Measurements from ENCODE around the gene FFAR1. TPM values are rescaled to one million over a fixed set of nuclear protein-coding genes. Genes with fewer than 3 reads are reported as not detected.

FFAR1 gene
- total and polyA plus RNA-seq, 2 donors (not counting 1 experiment from before 2014, with no cell fraction given) = 3.0 to 17.9 TPM

DNA sequence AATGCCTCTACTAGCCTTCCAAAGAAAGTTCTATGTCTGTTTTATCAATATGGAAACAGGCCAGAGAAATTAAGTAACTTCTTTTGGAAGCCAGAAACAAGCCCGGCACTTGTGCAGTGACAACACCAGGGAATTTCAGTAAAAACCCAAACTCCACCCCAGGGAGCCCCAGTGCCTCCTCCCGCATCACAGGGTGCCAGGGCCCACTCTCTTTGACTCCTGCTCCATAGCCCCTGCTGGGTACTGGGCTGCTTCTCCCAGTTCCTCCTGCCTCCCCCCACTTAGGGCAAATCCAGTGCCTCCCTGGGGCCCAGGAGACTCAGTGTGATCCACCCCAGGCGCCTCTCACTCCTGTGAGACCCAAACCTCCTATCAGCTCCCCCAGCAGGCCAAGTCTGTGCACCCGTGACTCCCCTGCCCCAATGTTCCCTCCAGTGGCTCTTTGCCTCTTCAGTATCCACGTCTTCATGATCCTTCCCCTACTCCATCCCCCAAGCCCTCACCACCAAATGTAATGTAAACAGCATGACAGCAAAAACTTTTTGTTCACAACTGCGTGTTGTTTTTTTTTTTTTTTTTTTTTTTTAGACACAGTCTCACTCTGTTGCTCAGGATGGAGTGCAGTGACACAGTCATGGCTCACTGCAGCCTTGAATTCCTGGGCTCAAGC, 8.2 kb downstream of the FFAR1 start:
- no peak overlapping the region for H3K4me3 Mint-ChIP-seq
- ATAC-seq (ENCODE audit: low read depth) (no peak), DNase-seq (no peak)
- peaks cover 17% of the 10 kb centered on the region for H3K27me3 Mint-ChIP-seq
- no peak overlapping the region for H3K9ac ChIP-seq (ENCODE audit: low read length)
- intact Hi-C loops (cut with micrococcal nuclease) = no loop called here
- POLR2A ChIA-PET = no interaction called here
- H3K27ac Mint-ChIP-seq = no peak overlapping the region
- no peaks in the 10 kb centered on the region for H4K20me1 ChIP-seq (ENCODE audit: control insufficient read depth, insufficient read depth, low read length, poor library complexity, severe bottlenecking)
- TF ChIP-seq, protein P1, sequence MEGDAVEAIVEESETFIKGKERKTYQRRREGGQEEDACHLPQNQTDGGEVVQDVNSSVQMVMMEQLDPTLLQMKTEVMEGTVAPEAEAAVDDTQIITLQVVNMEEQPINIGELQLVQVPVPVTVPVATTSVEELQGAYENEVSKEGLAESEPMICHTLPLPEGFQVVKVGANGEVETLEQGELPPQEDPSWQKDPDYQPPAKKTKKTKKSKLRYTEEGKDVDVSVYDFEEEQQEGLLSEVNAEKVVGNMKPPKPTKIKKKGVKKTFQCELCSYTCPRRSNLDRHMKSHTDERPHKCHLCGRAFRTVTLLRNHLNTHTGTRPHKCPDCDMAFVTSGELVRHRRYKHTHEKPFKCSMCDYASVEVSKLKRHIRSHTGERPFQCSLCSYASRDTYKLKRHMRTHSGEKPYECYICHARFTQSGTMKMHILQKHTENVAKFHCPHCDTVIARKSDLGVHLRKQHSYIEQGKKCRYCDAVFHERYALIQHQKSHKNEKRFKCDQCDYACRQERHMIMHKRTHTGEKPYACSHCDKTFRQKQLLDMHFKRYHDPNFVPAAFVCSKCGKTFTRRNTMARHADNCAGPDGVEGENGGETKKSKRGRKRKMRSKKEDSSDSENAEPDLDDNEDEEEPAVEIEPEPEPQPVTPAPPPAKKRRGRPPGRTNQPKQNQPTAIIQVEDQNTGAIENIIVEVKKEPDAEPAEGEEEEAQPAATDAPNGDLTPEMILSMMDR (IDR thresholded peaks at IDR 0.05) = no peak
- no peak for TF ChIP-seq EZH2 (IDR thresholded peaks at IDR 0.05; ENCODE audit: borderline replicate concordance, insufficient read depth, low read depth, low read length, poor library complexity, severe bottlenecking)
- no peak overlapping the region for H2AFZ ChIP-seq (ENCODE audit: insufficient read depth, low read depth, low read length, poor library complexity, severe bottlenecking)
- H3K4me1 Mint-ChIP-seq = peaks cover 10% of the 10 kb centered on the region
- no peak overlapping the region for H3K27ac ChIP-seq (ENCODE audit: low read length in 2 of 2)
- WGBS (ENCODE audit: insufficient coverage) = 73% methylated on average over 6 of the region's 6 CpGs
- CTCF ChIA-PET = interaction anchor here (0.6 to 13.5 kb wide), 6 partner anchors 8 to 289 kb away, joined by 3 to 234 read pairs (median 9); partner anchors contain the start of gene FFAR1
- no peaks in the 10 kb centered on the region for H3K9me3 ChIP-seq (ENCODE audit: control extremely low read depth in 1 of 3, control insufficient read depth in 2 of 3, insufficient read depth in 1 of 3, low read length in 2 of 3)
- H3K36me3 ChIP-seq (replicated peaks in 1 of 2; ENCODE audit: control extremely low read depth in 1 of 2, control insufficient read depth in 1 of 2, extremely low read depth in 1 of 2, insufficient read depth in 2 of 2, low read length in 1 of 2) = no peaks in the 10 kb centered on the region
- no peaks in the 10 kb centered on the region for H3K9me3 Mint-ChIP-seq (ENCODE audit: insufficient read depth)
- no peak overlapping the region for H3K4me2 ChIP-seq (replicated peaks; ENCODE audit: low read depth, low read length, poor library complexity, severe bottlenecking)
- peaks cover 0 to 5% (median 0%) of the 10 kb centered on the region in 4 experiments for H3K27me3 ChIP-seq (replicated peaks in 1 of 4; ENCODE audit: control extremely low read depth in 1 of 4, control insufficient read depth in 3 of 4, insufficient read depth in 4 of 4, low read length in 3 of 4)
- peaks cover 7 to 11% of the 10 kb centered on the region in 2 donors for H3K4me1 ChIP-seq (ENCODE audit: control insufficient read depth in 2 of 2, insufficient read depth in 2 of 2, low read length in 2 of 2)
- H3K79me2 ChIP-seq (ENCODE audit: control insufficient read depth, insufficient read depth, low read length) = no peaks in the 10 kb centered on the region
- no peak overlapping the region for H3K4me3 ChIP-seq (ENCODE audit: control extremely low read depth in 1 of 5, extremely low read depth in 1 of 5, insufficient read depth in 1 of 5, low read depth in 2 of 5, low read length in 4 of 5)

DNA sequence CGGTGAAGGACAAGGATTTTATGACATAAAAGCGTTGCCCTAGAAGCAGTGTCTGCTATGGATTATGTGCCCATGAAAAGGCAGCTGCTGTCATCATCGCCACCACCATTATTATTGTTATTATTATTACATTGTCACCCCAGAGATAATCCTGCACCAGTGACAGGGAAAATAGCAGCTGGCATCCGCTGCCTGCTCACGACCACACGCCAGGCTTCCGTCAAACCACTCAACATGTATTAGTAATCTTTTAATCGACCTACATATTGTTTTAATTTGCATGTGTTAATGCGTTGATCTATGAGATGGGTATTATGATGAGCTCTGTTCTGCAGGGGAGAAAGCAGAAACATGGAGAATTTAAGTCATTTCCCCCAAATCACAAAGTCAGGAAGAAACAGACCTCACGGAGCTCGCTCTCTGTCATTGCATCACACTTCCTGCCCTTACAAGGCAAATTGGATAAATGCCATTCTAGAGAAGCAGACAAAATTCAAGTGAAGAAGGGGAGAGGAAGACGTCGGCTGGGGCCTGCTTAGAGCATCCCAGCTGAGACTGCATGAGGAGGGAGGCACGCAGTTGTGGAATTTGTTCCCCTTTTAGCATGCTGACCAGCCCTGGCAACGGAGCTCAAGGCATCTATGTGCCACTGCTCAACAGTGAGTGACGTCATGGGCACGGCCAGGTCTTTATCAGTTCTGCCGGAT, 10.3 kb downstream of the FFAR1 start, which contains the start of gene FFAR3:
TSS of gene FFAR3 (plus strand) at position 594 of the 707 bp plus-strand sequence. CDS start 431 bp downstream, outside the sequence.
- no peak within 1 kb of the TSS for H3K27ac Mint-ChIP-seq
- TF ChIP-seq, protein P1 (IDR thresholded peaks at IDR 0.05) = no peak
- no peak for TF ChIP-seq EZH2 (IDR thresholded peaks at IDR 0.05; ENCODE audit: borderline replicate concordance, insufficient read depth, low read depth, low read length, poor library complexity, severe bottlenecking)
- Histone ChIP-seq H3K4me1 (ENCODE audit: control insufficient read depth in 2 of 2, insufficient read depth in 2 of 2, low read length in 2 of 2) (peaks cover under 1 to 1% of the 10 kb centered on the region in 2 donors), H2AFZ (ENCODE audit: insufficient read depth, low read depth, low read length, poor library complexity, severe bottlenecking) (no peak within 1 kb of the TSS), H3K9ac (ENCODE audit: low read length) (no peak within 1 kb of the TSS), H3K9me3 (ENCODE audit: control extremely low read depth in 1 of 3, control insufficient read depth in 2 of 3, insufficient read depth in 1 of 3, low read length in 2 of 3) (no peaks in the 10 kb centered on the region), H3K36me3 (replicated peaks in 1 of 2; ENCODE audit: control extremely low read depth in 1 of 2, control insufficient read depth in 1 of 2, extremely low read depth in 1 of 2, insufficient read depth in 2 of 2, low read length in 1 of 2) (no peaks in the 10 kb centered on the region), H3K4me3 (ENCODE audit: control extremely low read depth in 1 of 5, extremely low read depth in 1 of 5, insufficient read depth in 1 of 5, low read depth in 2 of 5, low read length in 4 of 5) (no peak within 1 kb of the TSS), H3K4me2 (replicated peaks; ENCODE audit: low read depth, low read length, poor library complexity, severe bottlenecking) (no peak within 1 kb of the TSS), H3K27ac (ENCODE audit: low read length in 2 of 2) (no peak within 1 kb of the TSS), H3K27me3 (replicated peaks in 1 of 4; ENCODE audit: control extremely low read depth in 1 of 4, control insufficient read depth in 3 of 4, insufficient read depth in 4 of 4, low read length in 3 of 4) (peaks cover 0 to 10% (median 0%) of the 10 kb centered on the region in 4 experiments), H4K20me1 (ENCODE audit: control insufficient read depth, insufficient read depth, low read length, poor library complexity, severe bottlenecking) (no peaks in the 10 kb centered on the region), H3K79me2 (ENCODE audit: control insufficient read depth, insufficient read depth, low read length) (no peaks in the 10 kb centered on the region)
- intact Hi-C loops (cut with micrococcal nuclease) = no loop called here
- H3K9me3 Mint-ChIP-seq (ENCODE audit: insufficient read depth) = no peaks in the 10 kb centered on the region
- CTCF ChIA-PET = interaction anchor here (1.0 to 13.5 kb wide), 8 partner anchors 10 to 291 kb away, joined by 3 to 234 read pairs (median 6); partner anchors contain the start of gene FFAR1
- DNase-seq (no peak), ATAC-seq (ENCODE audit: low read depth) (no peak)
- no peak within 1 kb of the TSS for H3K4me3 Mint-ChIP-seq
- H3K27me3 Mint-ChIP-seq = peaks cover 20% of the 10 kb centered on the region
- 20% methylated on average over 2 of the region's 18 CpGs for WGBS (ENCODE audit: insufficient coverage)
- H3K4me1 Mint-ChIP-seq = peaks cover 3% of the 10 kb centered on the region
- POLR2A ChIA-PET = interaction anchor here (0.5 kb wide), 1 partner anchor 73 kb away, joined by 3 read pairs; no protein-coding TSS in a partner anchor
